ENCODE results near the gene STK38.

DNA sequence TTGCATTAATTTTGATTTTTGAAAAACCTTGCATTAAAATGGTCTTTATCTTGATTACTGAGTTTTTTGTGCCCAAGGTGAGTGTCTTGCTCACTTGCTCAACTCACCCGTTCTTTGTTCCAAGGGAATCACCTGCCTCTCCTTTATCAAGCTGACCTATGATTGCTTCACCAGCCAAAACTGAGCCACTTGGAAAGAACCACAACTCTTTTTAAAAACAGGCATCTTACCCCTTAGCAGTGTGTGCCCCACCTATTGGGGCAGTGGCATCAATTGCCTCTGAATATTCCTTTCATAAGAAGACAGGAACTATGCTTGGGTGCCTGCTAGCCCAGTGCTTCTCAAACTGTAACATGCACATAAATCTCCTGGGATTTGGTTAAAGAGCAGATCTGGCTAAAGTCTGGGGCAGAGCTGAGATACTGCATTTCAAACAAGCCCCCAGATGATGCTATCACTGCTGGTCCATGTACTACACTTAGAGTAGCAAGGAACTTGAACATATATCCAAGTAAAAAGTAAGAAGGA is 3.3 kb upstream of the STK38 start:
- no peak for TF ChIP-seq CTCF (IDR thresholded peaks at IDR 0.05; ENCODE audit: low read depth, low read length, missing input control)
- TF ChIP-seq EGR1 (IDR thresholded peaks at IDR 0.05; ENCODE audit: low read depth in 2 of 2): no peak
- no peak for TF ChIP-seq YY1 (IDR thresholded peaks at IDR 0.05)
- no peak for TF ChIP-seq RXRA (IDR thresholded peaks at IDR 0.05)
- TF ChIP-seq GABPA (IDR thresholded peaks at IDR 0.05 in 1 of 2, conservative IDR thresholded peaks at IDR 0.05 in 1 of 2): no peak
- no peak for TF ChIP-seq MAX (IDR thresholded peaks at IDR 0.05)
- no peak for TF ChIP-seq ATF3 (IDR thresholded peaks at IDR 0.05)
- no peak for TF ChIP-seq SP1 (IDR thresholded peaks at IDR 0.05)
- no peak for TF ChIP-seq JUND (IDR thresholded peaks at IDR 0.05)
- TF ChIP-seq, protein P1, sequence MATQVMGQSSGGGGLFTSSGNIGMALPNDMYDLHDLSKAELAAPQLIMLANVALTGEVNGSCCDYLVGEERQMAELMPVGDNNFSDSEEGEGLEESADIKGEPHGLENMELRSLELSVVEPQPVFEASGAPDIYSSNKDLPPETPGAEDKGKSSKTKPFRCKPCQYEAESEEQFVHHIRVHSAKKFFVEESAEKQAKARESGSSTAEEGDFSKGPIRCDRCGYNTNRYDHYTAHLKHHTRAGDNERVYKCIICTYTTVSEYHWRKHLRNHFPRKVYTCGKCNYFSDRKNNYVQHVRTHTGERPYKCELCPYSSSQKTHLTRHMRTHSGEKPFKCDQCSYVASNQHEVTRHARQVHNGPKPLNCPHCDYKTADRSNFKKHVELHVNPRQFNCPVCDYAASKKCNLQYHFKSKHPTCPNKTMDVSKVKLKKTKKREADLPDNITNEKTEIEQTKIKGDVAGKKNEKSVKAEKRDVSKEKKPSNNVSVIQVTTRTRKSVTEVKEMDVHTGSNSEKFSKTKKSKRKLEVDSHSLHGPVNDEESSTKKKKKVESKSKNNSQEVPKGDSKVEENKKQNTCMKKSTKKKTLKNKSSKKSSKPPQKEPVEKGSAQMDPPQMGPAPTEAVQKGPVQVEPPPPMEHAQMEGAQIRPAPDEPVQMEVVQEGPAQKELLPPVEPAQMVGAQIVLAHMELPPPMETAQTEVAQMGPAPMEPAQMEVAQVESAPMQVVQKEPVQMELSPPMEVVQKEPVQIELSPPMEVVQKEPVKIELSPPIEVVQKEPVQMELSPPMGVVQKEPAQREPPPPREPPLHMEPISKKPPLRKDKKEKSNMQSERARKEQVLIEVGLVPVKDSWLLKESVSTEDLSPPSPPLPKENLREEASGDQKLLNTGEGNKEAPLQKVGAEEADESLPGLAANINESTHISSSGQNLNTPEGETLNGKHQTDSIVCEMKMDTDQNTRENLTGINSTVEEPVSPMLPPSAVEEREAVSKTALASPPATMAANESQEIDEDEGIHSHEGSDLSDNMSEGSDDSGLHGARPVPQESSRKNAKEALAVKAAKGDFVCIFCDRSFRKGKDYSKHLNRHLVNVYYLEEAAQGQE (IDR thresholded peaks at IDR 0.05): no peak
- TF ChIP-seq ZBTB33 (IDR thresholded peaks at IDR 0.05): no peak
- no peak for TF ChIP-seq TAF1 (conservative IDR thresholded peaks at IDR 0.05)
- TF ChIP-seq RAD21 (IDR thresholded peaks at IDR 0.05): no peak
- TF ChIP-seq NR2F2 (IDR thresholded peaks at IDR 0.05): no peak

Measured in liver (tissue), 3 donors.